Gastrocnemius medialis (tissue), 4 donors: ENCODE measurements around the gene SH2D2A. TPM values are rescaled to one million over a fixed set of nuclear protein-coding genes. Genes with fewer than 3 reads are reported as not detected.

ENCODE experiments used
- ATAC-seq, 2 donors: fragments of 150-250 bp; one replicate each; pipeline ENCODE4 v1.9.1; 2016
- DNase-seq, 2 donors: peaks; one replicate each; pipeline ENCODE4 v3.0.0-alpha.2; 2019
- H3K27ac ChIP-seq, 4 donors: fragments of 200-600 bp; sonication (generic); 1 replicate in 1 of 4; 2 replicates in 3 of 4; pipeline ENCODE4 v1.5.1; 2016 to 2018; ENCODE audit warnings: mild to moderate bottlenecking in 2 of 4, moderate library complexity in 1 of 4
- H3K27me3 ChIP-seq, 3 donors: fragments of 200-600 bp; sonication (generic) in 2 of 3; 1 replicate in 1 of 3; 2 replicates in 2 of 3; pipeline versions ENCODE4 v1.5.1 to v1.6.0; 2016 to 2019; ENCODE audit warnings: mild to moderate bottlenecking in 1 of 3, moderate library complexity in 1 of 3
- H3K36me3 ChIP-seq, 2 donors: fragments of 200-600 bp; sonication (generic) in 1 of 2; one replicate each; pipeline ENCODE4 v1.5.1; 2017 to 2018
- H3K4me1 ChIP-seq, 2 donors: fragments of 200-600 bp; sonication (generic) in 1 of 2; one replicate each; pipeline ENCODE4 v1.5.1; 2016 to 2017; ENCODE audit warnings: mild to moderate bottlenecking in 2 of 2
- H3K4me3 ChIP-seq, 4 donors: fragments of 200-600 bp; sonication (generic) in 3 of 4; 1 replicate in 1 of 4; 2 replicates in 3 of 4; pipeline ENCODE4 v1.5.1; 2016 to 2019; ENCODE audit warnings: mild to moderate bottlenecking in 2 of 4
- H3K9me3 ChIP-seq, 3 donors: fragments of 200-600 bp; sonication (generic) in 2 of 3; 1 replicate in 1 of 3; 2 replicates in 2 of 3; pipeline ENCODE4 v1.5.1; 2016 to 2019
- CTCF ChIP-seq, 5 experiments: fragments of 450-650 bp in 3 of 5; fragments of 200-600 bp in 2 of 5; sonication (generic) in 2 of 5; IDR thresholded peaks in 4 of 5; conservative IDR thresholded peaks in 1 of 5; 1 replicate in 4 of 5; 2 replicates in 1 of 5; pipeline ENCODE4 v1.5.1; 2016 to 2019; ENCODE audit warnings: antibody characterized with exemption in 5 of 5, mild to moderate bottlenecking in 3 of 5, moderate library complexity in 3 of 5
- POLR2A ChIP-seq, 2 donors: fragments of 450-650 bp; IDR thresholded peaks; one replicate each; pipeline ENCODE4 v1.6.1; 2017; ENCODE audit warnings: antibody characterized with exemption in 2 of 2, mild to moderate bottlenecking in 2 of 2, moderate library complexity in 2 of 2
- in situ Hi-C, 4 donors: fragments of 200-750 bp; cut with MboI; loops; one replicate each; pipeline versions ENCODE4 v1.15.0 to v1.8.0; 2017; ENCODE audit warnings: low sequenced_read_pairs in 4 of 4
- intact Hi-C: fragments of 100-400 bp; cut with DNase I; formaldehyde crosslinking; loops from one replicate; pipeline ENCODE4 v1.15.1; 2023; ENCODE audit warnings: low total_unique reads
- total RNA-seq, 4 donors: library from RNA; depleted of rRNA; stranded (reverse); fragments of >200 nt; gene quantifications; one replicate each; pipeline versions ENCODE4 v1.1.0 to v1.2.3, GENCODE V29; 2016

The SH2D2A gene
- total RNA-seq, 4 donors from 2014 or later: 0.82 to 1.1 TPM; not detected in 2

GRCh38 chr1:156840898-156841279, 24.2 kb upstream of the SH2D2A start:
- intact Hi-C loops (no loop called here), in situ Hi-C loops (no loop called here)
- no peaks in the 10 kb centered on the region for H3K9me3 ChIP-seq
- no peak overlapping the region for H3K27ac ChIP-seq
- H3K4me3 ChIP-seq: no peak overlapping the region
- TF ChIP-seq CTCF (IDR thresholded peaks at IDR 0.05 in 4 of 5, conservative IDR thresholded peaks at IDR 0.05 in 1 of 5) (no peak), POLR2A (IDR thresholded peaks at IDR 0.05) (no peak)
- H3K27me3 ChIP-seq: peaks cover 17 to 34% (median 28%) of the 10 kb centered on the region in 3 donors
- ATAC-seq (no peak), DNase-seq (no peak)
- no peaks in the 10 kb centered on the region for H3K4me1 ChIP-seq
- H3K36me3 ChIP-seq: no peaks in the 10 kb centered on the region

DNA sequence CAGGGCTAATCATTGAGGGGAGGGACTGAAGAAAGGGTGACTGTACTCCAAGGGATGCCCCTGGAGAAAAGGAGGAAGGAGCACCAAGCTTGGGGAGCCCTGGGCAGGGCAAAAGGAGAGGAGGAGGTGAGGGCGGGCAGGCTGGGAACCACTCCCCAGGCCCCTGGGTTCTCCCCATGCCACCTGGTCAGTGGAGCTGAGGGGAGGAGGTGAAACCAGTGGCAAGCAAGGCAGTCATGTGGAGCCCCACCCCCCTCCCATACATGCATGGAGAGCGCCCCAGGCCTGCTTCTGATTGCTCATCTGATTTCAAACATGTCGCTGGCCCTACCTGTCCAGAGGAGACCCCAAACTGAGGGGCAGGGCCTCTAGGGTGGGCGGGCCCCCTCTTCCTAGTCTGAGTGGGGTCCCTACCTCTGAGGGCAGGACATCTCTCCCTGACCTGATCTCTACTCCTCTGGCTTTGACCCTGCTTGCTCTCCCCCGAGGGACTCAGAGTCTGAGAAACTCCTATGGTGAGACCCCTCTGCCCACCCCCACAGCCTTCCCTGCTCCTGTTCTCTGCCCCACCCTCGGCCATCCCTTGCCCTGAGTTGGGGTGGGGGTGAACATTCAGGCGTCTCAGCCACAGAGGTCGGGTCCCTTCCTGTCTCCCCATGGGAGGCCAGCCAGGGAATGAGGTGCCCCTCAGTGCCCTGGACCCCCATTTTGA, 23.7 kb upstream of the SH2D2A start:
- H3K27me3 ChIP-seq: peaks cover 16 to 30% (median 22%) of the 10 kb centered on the region in 3 donors
- H3K27ac ChIP-seq: no peak overlapping the region
- intact Hi-C loops: no loop called here
- no peaks in the 10 kb centered on the region for H3K36me3 ChIP-seq
- TF ChIP-seq CTCF (IDR thresholded peaks at IDR 0.05 in 4 of 5, conservative IDR thresholded peaks at IDR 0.05 in 1 of 5) (no peak), POLR2A (IDR thresholded peaks at IDR 0.05) (no peak)
- DNase-seq (no peak), ATAC-seq (no peak)
- H3K4me1 ChIP-seq: no peaks in the 10 kb centered on the region
- in situ Hi-C loops: no loop called here
- no peak overlapping the region for H3K4me3 ChIP-seq
- H3K9me3 ChIP-seq: no peaks in the 10 kb centered on the region

- Histone ChIP-seq H3K9me3 (no peaks in the 10 kb centered on the region), H3K4me3 (no peak overlapping the region), H3K27me3 (peaks cover 8 to 27% (median 14%) of the 10 kb centered on the region in 3 donors), H3K27ac (no peak overlapping the region), H3K4me1 (no peaks in the 10 kb centered on the region), H3K36me3 (no peaks in the 10 kb centered on the region)
- no peak for TF ChIP-seq POLR2A (IDR thresholded peaks at IDR 0.05)
- TF ChIP-seq CTCF (IDR thresholded peaks at IDR 0.05 in 4 of 5, conservative IDR thresholded peaks at IDR 0.05 in 1 of 5): no peak
- in situ Hi-C loops: no loop called here
- ATAC-seq (no peak), DNase-seq (no peak)
- intact Hi-C loops: loop anchor here (1.0 to 5.0 kb wide), 2 partner anchors 21 to 53 kb away; partner anchors contain the start of genes NTRK1 and PEAR1
Observed at GRCh38 chr1:156839426-156840109, 22.9 kb upstream of the SH2D2A start.

GRCh38 chr1:156838972-156839371, 22.3 kb upstream of the SH2D2A start:
- TF ChIP-seq CTCF (IDR thresholded peaks at IDR 0.05 in 4 of 5, conservative IDR thresholded peaks at IDR 0.05 in 1 of 5) (peak; percentile 67 to 91 (median 85)), POLR2A (IDR thresholded peaks at IDR 0.05) (no peak)
- peaks cover 2 to 21% (median 8%) of the 10 kb centered on the region in 3 donors for H3K27me3 ChIP-seq
- DNase-seq (no peak), ATAC-seq (peak in 1 of 2 donors; percentile 55)
- in situ Hi-C loops: no loop called here
- no peak overlapping the region for H3K27ac ChIP-seq
- no peaks in the 10 kb centered on the region for H3K4me1 ChIP-seq
- no peak overlapping the region for H3K4me3 ChIP-seq
- H3K9me3 ChIP-seq: no peaks in the 10 kb centered on the region
- H3K36me3 ChIP-seq: no peaks in the 10 kb centered on the region
- intact Hi-C loops: loop anchor here (1.0 to 5.0 kb wide), 2 partner anchors 21 to 53 kb away; partner anchors contain the start of genes NTRK1 and PEAR1
